OCI-LY7 (cell line): ENCODE results near the gene PATJ.

ENCODE experiments used
- CTCF ChIP-seq: fragments of 200-600 bp; sonication (generic); conservative IDR thresholded peaks from 2 replicates; pipeline ENCODE4 v1.5.1; 2014; ENCODE audit warnings: mild to moderate bottlenecking, antibody characterized with exemption, low read length, moderate library complexity, mixed read lengths
- EZH2phosphoT487 ChIP-seq: fragments of 200-600 bp; sonication (generic); IDR thresholded peaks from 2 replicates; pipeline ENCODE4 v1.6.1; 2018; ENCODE audit warnings: low read depth, borderline replicate concordance, mild to moderate bottlenecking, mixed run types, antibody characterized with exemption, low read length, moderate library complexity, mixed read lengths

- no peak for TF ChIP-seq CTCF
- TF ChIP-seq EZH2phosphoT487: no peak
Measured at GRCh38 chr1:62117018-62117750, 374.9 kb downstream of the PATJ start.
